GM18526 (cell line): ENCODE measurements around the gene UGCG.

Experiments used
- POLR2A ChIP-seq: IDR thresholded peaks from 3 replicates; pipeline ENCODE4 v1.6.1; 2011; ENCODE audit not compliant: insufficient read length; ENCODE audit errors: extremely low read depth

UGCG gene

GRCh38 chr9:111959468-111960359 lies 63.1 kb downstream of the UGCG start:
- no peak for TF ChIP-seq POLR2A

- no peak for TF ChIP-seq POLR2A
These were observed 64.4 kb downstream of the UGCG start for GRCh38 chr9:111961009-111961408.

DNA sequence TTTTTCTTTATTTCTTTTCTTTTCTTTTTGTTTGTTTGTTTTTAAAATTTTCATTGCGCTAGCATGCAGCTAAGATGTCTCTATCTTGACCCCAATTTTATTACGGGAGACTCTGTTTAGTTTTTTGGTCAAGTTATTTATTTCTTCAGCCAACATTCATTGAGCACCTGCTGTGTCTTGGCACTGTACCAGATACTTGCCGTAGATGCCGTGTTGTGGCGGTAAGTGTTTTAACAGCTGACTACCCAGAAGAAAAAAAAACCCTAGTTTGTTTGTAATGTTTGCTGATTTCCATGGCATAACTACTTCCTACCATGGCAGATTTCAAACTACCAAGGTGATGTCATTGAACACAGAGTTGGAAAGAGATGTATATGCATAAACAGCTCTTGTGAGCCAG lies 65.0 kb downstream of the UGCG start:
- TF ChIP-seq POLR2A = no peak

- no peak for TF ChIP-seq POLR2A
These were observed 65.4 kb downstream of the UGCG start for GRCh38 chr9:111962021-111962420.

- no peak for TF ChIP-seq POLR2A
These were observed 67.4 kb downstream of the UGCG start for GRCh38 chr9:111963995-111964394.

DNA sequence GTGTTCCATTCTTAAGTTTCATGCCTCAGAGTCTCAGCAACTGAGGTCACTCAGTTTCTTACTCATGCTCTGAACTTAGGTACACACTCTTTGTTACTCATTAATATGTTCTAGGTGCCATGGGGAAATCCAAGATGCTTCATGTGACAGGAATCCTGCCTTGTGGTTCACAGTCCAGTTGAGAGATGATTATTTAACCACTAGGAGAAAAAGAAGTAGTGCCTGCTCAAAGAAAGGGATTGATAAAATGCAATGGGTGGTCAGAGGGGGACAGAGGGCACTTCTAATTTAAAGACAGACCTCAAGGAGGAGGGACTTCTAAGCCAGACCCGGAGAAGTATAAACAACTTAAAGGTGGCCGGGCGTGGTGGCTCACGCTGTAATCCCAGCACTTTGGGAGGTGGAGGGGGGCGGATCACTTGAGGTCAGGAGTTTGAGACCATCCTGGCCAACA lies 69.0 kb downstream of the UGCG start:
- TF ChIP-seq POLR2A = no peak

DNA sequence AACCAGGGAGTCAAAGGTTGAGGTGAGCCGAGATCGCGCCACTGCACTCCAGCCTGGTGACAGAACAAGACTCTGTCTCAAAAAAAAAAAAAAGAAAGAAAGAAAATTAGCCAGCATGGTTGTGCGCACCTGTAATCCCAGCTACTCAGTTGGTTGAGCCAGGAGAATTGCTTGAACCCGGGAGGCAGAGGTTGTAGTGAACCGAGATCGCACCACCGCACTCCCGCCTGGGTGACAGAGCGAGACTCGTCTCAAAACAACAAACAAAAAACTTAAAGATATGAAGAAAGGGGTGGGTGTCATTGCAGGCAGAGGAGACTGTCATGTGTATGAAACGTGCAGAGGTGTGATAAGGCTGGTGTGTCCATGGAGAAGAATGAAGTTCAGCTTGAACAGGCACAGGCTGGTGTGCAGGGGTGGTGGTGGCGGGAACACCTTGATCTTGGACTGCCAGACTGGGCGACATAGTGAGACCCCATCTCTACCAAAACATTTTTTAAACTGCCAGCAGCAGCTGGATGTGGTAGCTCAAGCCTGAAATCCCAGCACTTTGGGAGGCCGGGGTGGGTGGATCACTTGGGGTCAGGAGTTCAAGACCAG lies 69.6 kb downstream of the UGCG start:
- no peak for TF ChIP-seq POLR2A

DNA sequence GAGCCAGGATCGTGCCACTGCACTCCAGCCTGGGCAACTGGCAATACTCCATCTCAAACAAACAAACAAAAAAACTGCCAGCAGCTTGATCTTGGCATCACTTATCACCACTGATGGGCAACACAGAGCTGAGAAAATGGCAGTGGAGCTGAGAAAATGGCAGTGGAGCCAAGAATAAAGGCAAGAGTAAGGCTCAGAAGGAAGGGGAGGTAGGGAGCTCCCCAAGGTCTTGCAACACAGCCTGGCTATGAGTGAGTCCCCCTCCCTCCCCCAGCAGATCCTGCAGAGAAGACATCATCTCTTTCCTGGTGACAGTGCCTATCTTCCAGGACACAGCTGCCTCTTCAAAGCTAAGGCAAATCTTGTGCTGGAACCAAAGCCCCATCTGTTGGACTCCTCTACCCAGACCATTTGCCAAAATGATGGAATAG lies 70.3 kb downstream of the UGCG start:
- TF ChIP-seq POLR2A = no peak

DNA sequence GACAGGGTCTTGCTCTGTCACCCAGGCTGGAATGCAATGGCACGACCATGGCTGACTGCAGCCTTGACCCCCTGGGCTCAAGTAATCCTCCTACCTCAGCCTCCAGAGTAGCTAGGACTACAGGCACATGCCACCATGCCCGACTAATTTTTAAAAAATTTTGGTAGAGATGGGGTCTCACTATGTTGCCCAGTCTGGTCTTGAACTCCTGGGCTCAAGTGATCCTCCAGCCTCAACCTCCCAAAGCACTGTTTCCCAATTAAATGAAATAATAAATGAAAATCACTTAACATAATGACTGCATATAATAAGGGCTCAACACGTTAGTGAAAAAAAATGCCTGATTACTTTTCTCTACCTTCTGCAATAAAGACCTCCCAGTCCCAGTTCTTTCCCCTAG lies 71.0 kb downstream of the UGCG start:
- TF ChIP-seq POLR2A = no peak

- no peak for TF ChIP-seq POLR2A
These were observed 72.4 kb downstream of the UGCG start for GRCh38 chr9:111969061-111969460.

GRCh38 chr9:111969622-111970021 lies 73.0 kb downstream of the UGCG start:
- TF ChIP-seq POLR2A = no peak

DNA sequence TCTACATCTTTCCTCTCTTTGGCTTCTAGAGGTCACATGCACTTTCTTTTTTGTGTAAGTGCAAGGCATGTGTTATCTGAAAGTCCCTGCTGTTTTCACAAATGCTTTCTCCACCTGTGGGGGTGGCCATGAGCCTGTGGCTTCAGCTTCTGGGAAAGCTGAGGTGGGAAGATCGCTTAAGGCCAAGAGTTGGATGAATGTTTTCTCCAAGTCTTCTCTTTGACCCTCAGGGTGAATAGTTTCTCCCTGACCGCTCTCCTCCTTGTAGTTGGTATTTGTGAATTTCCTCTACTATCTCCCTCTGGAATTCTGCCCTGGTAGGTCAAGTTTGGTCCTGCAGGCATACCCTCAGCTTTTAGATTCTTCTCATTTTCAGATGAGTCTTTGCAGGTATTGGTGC lies 74.2 kb downstream of the UGCG start:
- TF ChIP-seq POLR2A = no peak

- TF ChIP-seq POLR2A = no peak
These were observed 77.6 kb downstream of the UGCG start for GRCh38 chr9:111974092-111974681.

- no peak for TF ChIP-seq POLR2A
These were observed 79.1 kb downstream of the UGCG start for GRCh38 chr9:111975709-111976108.

- TF ChIP-seq POLR2A = no peak
These were observed 82.0 kb downstream of the UGCG start for GRCh38 chr9:111978616-111979015.

DNA sequence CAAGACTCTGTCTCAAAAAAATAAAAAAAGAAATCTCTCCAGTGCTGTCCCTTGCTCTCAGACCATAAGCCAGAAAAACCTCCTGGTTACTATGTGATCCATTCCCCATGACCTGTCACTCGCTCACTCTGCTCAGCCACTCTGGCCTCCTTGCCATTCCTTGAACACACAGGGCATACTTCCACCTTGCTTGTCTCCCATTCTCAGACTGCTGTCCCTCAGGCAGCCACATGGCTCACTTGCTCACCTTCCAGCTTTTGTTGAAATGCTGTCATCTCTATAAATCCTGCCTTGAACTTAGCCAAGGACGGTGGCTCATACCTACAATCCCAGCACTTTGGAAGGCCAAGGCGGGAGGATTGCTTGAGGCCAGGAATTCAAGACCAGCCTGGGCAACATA lies 82.9 kb downstream of the UGCG start:
- TF ChIP-seq POLR2A = no peak

DNA sequence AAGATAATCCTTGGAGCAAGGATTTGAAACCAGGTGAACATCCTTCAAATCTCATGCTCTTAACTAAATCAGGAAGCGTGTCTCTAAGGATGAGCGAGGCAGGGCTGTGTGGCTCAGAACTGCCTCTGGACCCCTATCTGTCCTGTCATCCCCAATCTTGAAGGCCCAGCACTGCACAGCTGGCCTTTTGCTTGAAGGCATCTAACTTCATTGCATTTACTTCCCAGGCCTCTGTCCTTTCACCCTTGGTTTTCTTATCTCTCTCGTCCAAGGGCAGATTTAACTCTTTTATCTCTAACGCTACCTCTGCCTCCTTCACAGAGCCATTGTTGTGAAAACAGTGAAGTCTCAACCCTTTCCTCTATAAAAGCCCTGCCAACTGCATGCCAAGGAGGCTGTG lies 83.8 kb downstream of the UGCG start:
- TF ChIP-seq POLR2A = no peak

DNA sequence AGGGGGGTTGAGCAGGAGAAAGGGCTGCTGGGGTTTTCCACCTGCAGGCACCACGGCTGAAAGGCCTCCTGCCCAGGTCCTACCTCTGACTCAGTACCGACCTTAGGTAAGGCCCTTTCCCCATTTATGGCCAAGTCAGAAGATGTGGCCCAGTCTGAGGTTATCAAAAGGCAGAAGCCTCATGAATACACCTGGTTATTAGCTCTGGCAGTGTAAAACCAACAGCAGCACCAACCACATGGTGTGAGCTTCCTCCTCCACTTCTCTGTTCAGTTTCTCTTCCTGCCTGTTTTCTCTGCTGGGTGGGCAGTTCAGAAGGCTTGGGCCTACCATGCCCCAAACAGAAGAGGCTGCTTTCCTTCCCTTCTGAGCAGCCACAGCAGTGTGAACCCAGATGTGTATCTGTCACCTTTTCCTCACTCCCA lies 86.9 kb downstream of the UGCG start:
- no peak for TF ChIP-seq POLR2A
